ENCODE data around the gene ADGRL3.

- no peak for TF ChIP-seq CTCF (IDR thresholded peaks at IDR 0.05)
- TF ChIP-seq POLR2A (IDR thresholded peaks at IDR 0.05; ENCODE audit: low read depth) = no peak
- no peak for TF ChIP-seq POLR2AphosphoS5 (IDR thresholded peaks at IDR 0.05)
- TF ChIP-seq EP300 (IDR thresholded peaks at IDR 0.05) = no peak
Observed at GRCh38 chr4:61727286-61727685, 527.2 kb downstream of the ADGRL3 start.

Data from esophagus muscularis mucosa (tissue), 4 donors.